Ishikawa (cell line): ENCODE data around the gene PLAAT2.

Experiments used
- CEBPB ChIP-seq: IDR thresholded peaks from 2 replicates; pipeline ENCODE4 v1.6.1; 2012
- CREB1 ChIP-seq: IDR thresholded peaks from 2 replicates; pipeline ENCODE4 v1.6.1; 2012; ENCODE audit warnings: low read depth
- EGR1 ChIP-seq: IDR thresholded peaks from 2 replicates; pipeline ENCODE4 v1.6.1; 2012
- EP300 ChIP-seq: IDR thresholded peaks from 2 replicates; pipeline ENCODE4 v1.6.1; 2012; ENCODE audit warnings: borderline replicate concordance
- FOXM1 ChIP-seq: IDR thresholded peaks from 2 replicates; pipeline ENCODE4 v1.6.1; 2012; ENCODE audit warnings: low read depth, borderline replicate concordance
- NFIC ChIP-seq: IDR thresholded peaks from 2 replicates; pipeline ENCODE4 v1.6.1; 2012
- RAD21 ChIP-seq: IDR thresholded peaks from 2 replicates; pipeline ENCODE4 v1.6.1; 2012; ENCODE audit warnings: low read depth
- TAF1 ChIP-seq: IDR thresholded peaks from 2 replicates; pipeline ENCODE4 v1.6.1; 2012; ENCODE audit warnings: low read depth, mild to moderate bottlenecking
- TCF12 ChIP-seq: IDR thresholded peaks from 2 replicates; pipeline ENCODE4 v1.6.1; 2012; ENCODE audit warnings: low read depth
- TEAD4 ChIP-seq: IDR thresholded peaks from 2 replicates; pipeline ENCODE4 v1.6.1; 2012
- YY1 ChIP-seq: IDR thresholded peaks from 2 replicates; pipeline ENCODE4 v1.6.1; 2012; ENCODE audit warnings: low read depth
- ZBTB7A ChIP-seq: IDR thresholded peaks from 2 replicates; pipeline ENCODE4 v1.6.1; 2012; ENCODE audit warnings: low read depth
- TF ChIP-seq, protein P1 (sequence below): IDR thresholded peaks from 2 replicates; pipeline ENCODE4 v1.6.1; 2012; ENCODE audit warnings: low read depth, mild to moderate bottlenecking
- TF ChIP-seq, protein P2 (sequence below): IDR thresholded peaks from 2 replicates; pipeline ENCODE4 v1.6.1; 2012
- TF ChIP-seq, protein P3 (sequence below): IDR thresholded peaks from 2 replicates; pipeline ENCODE4 v1.6.1; 2012

PLAAT2 gene

DNA sequence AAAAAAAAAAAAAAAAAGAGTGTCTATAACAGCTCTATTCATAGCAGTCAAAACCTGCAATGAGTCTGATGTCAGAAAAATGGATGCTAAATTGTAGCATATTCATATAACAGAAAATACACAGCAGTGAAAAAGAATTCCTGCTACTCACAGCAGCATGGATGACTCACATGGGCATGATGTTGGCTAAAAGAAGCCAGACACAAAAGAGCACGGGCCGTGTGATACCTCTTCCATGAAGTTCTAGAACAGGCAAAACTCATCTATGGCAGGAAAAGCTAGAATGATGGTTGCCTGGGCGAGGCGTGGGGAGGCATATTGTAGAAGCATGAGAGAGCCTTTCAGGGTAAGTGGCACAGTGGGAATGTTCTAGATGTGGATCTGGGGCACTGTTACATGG lies 32.1 kb upstream of the PLAAT2 start:
- TF ChIP-seq TCF12 (no peak), CREB1 (no peak)

DNA sequence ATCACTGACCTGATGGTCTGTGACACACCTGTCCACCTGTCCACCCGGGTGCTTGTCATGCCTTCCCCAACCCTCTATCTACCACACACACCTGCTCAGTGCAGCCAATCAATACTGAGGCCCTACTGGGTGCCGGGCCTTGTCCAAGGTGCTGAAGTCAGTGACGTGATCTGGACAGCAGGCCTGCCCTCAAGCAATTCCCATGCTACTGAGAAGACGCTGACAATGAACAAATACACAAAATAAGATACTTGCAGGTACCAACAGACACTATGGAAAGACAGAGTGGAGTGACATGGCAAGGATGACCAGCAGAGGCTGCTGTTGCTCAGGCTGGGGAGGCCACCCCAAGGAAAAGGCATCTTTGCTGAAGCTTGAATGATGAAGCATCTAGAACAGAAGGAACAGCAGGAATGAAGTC lies 29.8 kb upstream of the PLAAT2 start:
- TF ChIP-seq FOXM1 (no peak), EP300 (no peak), CEBPB (no peak), RAD21 (peak; percentile 59)
- TF ChIP-seq, protein P1, sequence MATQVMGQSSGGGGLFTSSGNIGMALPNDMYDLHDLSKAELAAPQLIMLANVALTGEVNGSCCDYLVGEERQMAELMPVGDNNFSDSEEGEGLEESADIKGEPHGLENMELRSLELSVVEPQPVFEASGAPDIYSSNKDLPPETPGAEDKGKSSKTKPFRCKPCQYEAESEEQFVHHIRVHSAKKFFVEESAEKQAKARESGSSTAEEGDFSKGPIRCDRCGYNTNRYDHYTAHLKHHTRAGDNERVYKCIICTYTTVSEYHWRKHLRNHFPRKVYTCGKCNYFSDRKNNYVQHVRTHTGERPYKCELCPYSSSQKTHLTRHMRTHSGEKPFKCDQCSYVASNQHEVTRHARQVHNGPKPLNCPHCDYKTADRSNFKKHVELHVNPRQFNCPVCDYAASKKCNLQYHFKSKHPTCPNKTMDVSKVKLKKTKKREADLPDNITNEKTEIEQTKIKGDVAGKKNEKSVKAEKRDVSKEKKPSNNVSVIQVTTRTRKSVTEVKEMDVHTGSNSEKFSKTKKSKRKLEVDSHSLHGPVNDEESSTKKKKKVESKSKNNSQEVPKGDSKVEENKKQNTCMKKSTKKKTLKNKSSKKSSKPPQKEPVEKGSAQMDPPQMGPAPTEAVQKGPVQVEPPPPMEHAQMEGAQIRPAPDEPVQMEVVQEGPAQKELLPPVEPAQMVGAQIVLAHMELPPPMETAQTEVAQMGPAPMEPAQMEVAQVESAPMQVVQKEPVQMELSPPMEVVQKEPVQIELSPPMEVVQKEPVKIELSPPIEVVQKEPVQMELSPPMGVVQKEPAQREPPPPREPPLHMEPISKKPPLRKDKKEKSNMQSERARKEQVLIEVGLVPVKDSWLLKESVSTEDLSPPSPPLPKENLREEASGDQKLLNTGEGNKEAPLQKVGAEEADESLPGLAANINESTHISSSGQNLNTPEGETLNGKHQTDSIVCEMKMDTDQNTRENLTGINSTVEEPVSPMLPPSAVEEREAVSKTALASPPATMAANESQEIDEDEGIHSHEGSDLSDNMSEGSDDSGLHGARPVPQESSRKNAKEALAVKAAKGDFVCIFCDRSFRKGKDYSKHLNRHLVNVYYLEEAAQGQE, result peak; percentile 82
- TF ChIP-seq, protein P2, sequence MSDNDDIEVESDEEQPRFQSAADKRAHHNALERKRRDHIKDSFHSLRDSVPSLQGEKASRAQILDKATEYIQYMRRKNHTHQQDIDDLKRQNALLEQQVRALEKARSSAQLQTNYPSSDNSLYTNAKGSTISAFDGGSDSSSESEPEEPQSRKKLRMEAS, result no peak

DNA sequence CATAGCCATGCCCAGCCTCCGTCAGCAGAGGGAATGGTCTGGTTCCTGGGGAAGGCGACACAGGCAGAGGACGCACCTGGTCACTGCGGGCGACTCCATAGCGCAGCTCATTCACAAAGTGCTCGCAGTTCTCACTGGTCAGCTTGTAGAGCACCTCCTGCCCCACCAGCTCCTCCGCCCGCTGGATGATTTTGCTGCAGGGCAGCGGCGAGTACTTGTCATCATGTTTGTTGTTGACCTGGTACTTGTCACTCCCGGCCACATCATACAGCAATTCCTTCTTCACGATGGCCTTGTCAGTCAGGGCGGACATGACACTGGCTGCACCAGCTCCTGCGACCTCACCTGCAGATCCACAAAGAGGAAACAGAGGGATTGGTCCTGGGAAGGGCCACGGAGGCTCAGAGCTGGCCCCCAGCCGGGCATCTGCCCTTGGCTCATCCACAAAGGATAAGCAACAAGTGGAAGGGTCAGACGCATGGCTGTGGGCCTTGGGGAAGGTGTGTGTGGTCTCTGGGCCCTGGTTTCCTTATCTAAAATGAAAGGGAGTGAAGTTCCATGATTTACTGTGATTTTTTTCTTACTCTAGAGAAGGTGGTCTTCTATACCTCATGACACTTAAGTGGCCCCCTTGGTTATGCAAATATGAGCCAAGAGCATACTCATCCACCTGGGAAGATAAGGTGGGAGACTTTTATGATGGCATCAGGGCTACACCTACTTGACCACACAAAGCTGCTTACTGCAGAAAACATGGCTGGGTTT lies 27.0 kb upstream of the PLAAT2 start:
- TF ChIP-seq YY1, result no peak
- TF ChIP-seq EGR1, result no peak
- TF ChIP-seq, protein P3, sequence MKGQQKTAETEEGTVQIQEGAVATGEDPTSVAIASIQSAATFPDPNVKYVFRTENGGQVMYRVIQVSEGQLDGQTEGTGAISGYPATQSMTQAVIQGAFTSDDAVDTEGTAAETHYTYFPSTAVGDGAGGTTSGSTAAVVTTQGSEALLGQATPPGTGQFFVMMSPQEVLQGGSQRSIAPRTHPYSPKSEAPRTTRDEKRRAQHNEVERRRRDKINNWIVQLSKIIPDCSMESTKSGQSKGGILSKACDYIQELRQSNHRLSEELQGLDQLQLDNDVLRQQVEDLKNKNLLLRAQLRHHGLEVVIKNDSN, result no peak
- TF ChIP-seq, protein P2, result no peak

DNA sequence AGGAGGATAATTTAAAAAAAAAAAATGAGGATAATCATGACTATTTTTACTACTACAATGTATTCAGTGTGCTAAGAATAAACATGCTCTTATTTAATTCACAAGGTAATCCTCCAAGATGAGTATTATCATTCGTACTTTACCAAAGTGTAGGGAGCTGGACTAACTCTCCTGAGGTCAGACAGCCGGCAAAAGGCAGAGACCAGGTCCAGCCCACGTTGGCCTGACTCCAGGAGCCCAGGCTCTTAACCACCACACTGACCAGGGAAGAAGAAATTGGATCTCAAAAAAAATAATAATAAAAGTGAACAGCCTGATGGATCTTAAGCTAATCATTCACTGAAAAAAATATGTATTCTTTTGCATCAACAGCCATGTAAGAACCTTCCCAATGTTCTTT lies 25.8 kb upstream of the PLAAT2 start:
- TF ChIP-seq, protein P1, result no peak
- no peak for TF ChIP-seq TCF12
- no peak for TF ChIP-seq RAD21
- no peak for TF ChIP-seq FOXM1
- no peak for TF ChIP-seq NFIC
- TF ChIP-seq, protein P2, result no peak
- TF ChIP-seq TAF1, result no peak
- no peak for TF ChIP-seq EP300
- TF ChIP-seq EGR1, result no peak

DNA sequence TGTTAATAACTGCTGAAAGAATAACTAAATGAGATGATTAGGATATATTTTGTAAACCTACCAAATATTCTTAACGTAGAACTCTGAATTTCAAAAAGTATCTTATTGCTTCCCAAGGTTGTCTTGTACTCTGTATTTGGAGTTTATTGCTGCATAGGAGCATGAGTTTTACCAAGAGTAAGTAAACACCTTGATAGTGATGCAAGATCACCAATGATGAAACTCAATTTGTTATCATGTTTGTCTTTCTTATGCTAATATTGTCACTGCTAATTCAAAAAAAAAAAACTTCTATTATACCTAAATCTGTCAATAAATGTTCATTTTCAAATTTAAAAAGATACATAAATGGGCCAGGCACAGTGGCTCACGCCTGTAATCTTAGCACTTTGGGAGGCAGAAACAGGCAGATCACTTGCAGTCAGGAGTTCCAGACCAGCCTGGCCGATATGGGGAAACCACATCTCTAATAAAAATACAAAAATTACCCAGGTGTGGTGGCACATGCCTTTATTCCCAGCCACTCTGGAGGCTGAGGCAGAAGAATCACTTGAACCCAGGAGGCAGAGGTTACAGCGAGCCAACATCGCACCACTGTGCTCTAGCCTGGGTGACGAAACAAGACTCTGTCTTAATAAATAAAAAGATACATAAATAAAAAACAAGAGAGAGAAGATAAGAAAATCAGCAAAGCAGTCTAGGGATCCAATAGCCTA lies 23.4 kb upstream of the PLAAT2 start:
- TF ChIP-seq TCF12, result no peak
- no peak for TF ChIP-seq ZBTB7A

DNA sequence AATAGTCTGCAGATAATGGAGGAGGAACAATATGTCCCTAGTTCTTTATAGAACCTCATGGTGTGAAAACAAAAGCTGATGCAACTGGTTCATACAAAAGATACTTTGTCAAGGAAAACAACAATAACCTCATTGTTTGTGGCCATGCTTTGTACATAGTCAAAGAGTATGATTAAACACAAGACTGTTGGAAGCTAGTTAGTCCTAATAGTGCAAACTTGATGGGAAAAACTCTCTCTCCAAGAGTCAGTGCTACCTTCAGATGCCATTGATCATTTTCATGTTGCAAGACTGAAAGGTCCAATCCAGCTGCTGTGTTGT lies 20.1 kb upstream of the PLAAT2 start:
- no peak for TF ChIP-seq FOXM1
- no peak for TF ChIP-seq NFIC
- TF ChIP-seq YY1, result no peak
- no peak for TF ChIP-seq TEAD4
- TF ChIP-seq TCF12, result no peak
- TF ChIP-seq CEBPB, result no peak
- no peak for TF ChIP-seq EP300
- TF ChIP-seq, protein P3, result no peak
- no peak for TF ChIP-seq ZBTB7A
- no peak for TF ChIP-seq TAF1
- no peak for TF ChIP-seq CREB1
- TF ChIP-seq, protein P1, result no peak
- TF ChIP-seq EGR1, result no peak
- TF ChIP-seq, protein P2, result no peak
- no peak for TF ChIP-seq RAD21
